ENCODE measurements around the gene SERPIND1.
A peak's percentile ranks its signal among the peaks of the same experiment; 100 is the strongest.

SERPIND1 gene

GRCh38 chr22:20799449-20799848, 25.5 kb downstream of the SERPIND1 start:
- no peak overlapping the region for H3K4me3 ChIP-seq (ENCODE audit: control insufficient read depth, low read depth, low read length)
- DNase-seq (ENCODE audit: low read depth), result no peak
- no peak for TF ChIP-seq CTCF (IDR thresholded peaks at IDR 0.05; ENCODE audit: control insufficient read depth, insufficient read depth, low read depth, low read length, missing control alignments)

GRCh38 chr22:20802452-20802851, 28.5 kb downstream of the SERPIND1 start:
- no peak for TF ChIP-seq CTCF (IDR thresholded peaks at IDR 0.05; ENCODE audit: control insufficient read depth, insufficient read depth, low read depth, low read length, missing control alignments)
- no peak for DNase-seq (ENCODE audit: low read depth)
- no peak overlapping the region for H3K4me3 ChIP-seq (ENCODE audit: control insufficient read depth, low read depth, low read length)

DNA sequence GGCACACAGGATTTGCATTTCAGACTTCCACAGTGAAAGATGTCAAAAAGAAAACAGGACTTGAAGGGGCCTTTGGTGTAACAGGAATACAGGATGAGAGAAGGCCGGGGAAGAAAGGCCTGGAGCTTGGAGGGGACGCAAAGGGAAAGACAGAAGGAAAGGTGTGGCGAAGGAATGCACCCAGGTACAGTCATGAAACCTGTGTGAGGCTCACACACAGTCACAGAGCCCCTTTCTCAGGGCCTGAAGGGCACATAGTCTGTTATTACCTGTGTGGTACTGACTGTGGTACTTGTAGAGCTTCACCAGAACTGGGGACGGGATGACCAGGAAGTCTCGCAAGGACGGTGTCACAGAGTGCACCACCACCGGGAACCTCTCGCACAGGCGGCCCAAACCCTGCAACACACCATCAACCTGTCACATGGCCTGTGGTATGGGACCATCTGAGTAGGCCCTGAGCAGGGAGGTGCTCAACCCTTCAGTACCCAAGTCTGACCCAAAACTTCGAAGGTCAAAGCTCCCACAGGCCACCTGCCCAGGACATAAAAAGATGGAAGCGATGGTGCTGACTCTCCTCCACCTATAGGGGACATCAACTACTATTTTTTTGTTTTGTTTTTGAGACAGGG, 29.1 kb downstream of the SERPIND1 start:
- no peak overlapping the region for H3K4me3 ChIP-seq (ENCODE audit: control insufficient read depth, low read depth, low read length)
- DNase-seq (ENCODE audit: low read depth), result no peak
- no peak for TF ChIP-seq CTCF (IDR thresholded peaks at IDR 0.05; ENCODE audit: control insufficient read depth, insufficient read depth, low read depth, low read length, missing control alignments)

- no peak overlapping the region for H3K4me3 ChIP-seq (ENCODE audit: control insufficient read depth, low read depth, low read length)
- DNase-seq (ENCODE audit: low read depth), result no peak
- TF ChIP-seq CTCF (IDR thresholded peaks at IDR 0.05; ENCODE audit: control insufficient read depth, insufficient read depth, low read depth, low read length, missing control alignments), result peak; percentile 58
Measured at GRCh38 chr22:20803696-20804324, 29.9 kb downstream of the SERPIND1 start.

GRCh38 chr22:20804650-20805049, 30.7 kb downstream of the SERPIND1 start:
- no peak for DNase-seq (ENCODE audit: low read depth)
- H3K4me3 ChIP-seq (ENCODE audit: control insufficient read depth, low read depth, low read length), result no peak overlapping the region
- TF ChIP-seq CTCF (IDR thresholded peaks at IDR 0.05; ENCODE audit: control insufficient read depth, insufficient read depth, low read depth, low read length, missing control alignments), result no peak

- DNase-seq (ENCODE audit: low read depth), result no peak
- TF ChIP-seq CTCF (IDR thresholded peaks at IDR 0.05; ENCODE audit: control insufficient read depth, insufficient read depth, low read depth, low read length, missing control alignments), result no peak
- no peak overlapping the region for H3K4me3 ChIP-seq (ENCODE audit: control insufficient read depth, low read depth, low read length)
Measured at GRCh38 chr22:20805972-20806471, 32.1 kb downstream of the SERPIND1 start.
